Esophagus muscularis mucosa (tissue), 3 donors: Measurements from ENCODE around the gene GPBP1L1.

Experiments used
- POLR2A ChIP-seq: fragments of 450-650 bp; IDR thresholded peaks from one replicate; pipeline ENCODE4 v1.6.1; 2017; ENCODE audit warnings: antibody characterized with exemption, moderate library complexity, mild to moderate bottlenecking, low read depth
- POLR2AphosphoS5 ChIP-seq, 2 donors: sonication (generic); formaldehyde crosslinking; IDR thresholded peaks; one replicate each; pipeline ENCODE4 v1.6.1; 2017; ENCODE audit warnings: antibody characterized with exemption in 2 of 2
- TF ChIP-seq, protein P1 (sequence below), 3 experiments: fragments of 200-600 bp in 2 of 3; fragments of 450-650 bp in 1 of 3; sonication (generic) in 2 of 3; IDR thresholded peaks; one replicate each; pipeline ENCODE4 v1.5.1; 2017 to 2019; ENCODE audit warnings: antibody characterized with exemption in 3 of 3, mild to moderate bottlenecking in 2 of 3, moderate library complexity in 1 of 3

DNA sequence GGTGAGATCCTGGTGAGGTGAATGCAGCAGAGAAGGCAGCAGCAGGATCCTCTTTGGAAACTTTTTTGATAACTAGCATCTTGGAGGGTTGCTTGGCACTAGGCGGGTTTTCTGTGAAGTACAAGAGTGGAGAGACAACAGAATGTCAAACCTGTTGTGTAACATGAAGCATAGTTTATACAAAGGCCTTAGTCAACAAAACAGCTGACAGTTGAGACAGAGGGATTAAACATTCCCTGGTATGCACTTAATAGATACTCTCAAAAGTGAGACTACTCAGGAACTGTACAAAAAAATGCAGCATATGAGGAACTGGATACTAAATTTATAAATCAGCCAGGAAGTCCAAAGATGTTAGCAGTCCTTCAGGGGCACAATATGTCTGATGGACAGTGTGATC is 46.0 kb downstream of the GPBP1L1 start:
- TF ChIP-seq, protein P1, sequence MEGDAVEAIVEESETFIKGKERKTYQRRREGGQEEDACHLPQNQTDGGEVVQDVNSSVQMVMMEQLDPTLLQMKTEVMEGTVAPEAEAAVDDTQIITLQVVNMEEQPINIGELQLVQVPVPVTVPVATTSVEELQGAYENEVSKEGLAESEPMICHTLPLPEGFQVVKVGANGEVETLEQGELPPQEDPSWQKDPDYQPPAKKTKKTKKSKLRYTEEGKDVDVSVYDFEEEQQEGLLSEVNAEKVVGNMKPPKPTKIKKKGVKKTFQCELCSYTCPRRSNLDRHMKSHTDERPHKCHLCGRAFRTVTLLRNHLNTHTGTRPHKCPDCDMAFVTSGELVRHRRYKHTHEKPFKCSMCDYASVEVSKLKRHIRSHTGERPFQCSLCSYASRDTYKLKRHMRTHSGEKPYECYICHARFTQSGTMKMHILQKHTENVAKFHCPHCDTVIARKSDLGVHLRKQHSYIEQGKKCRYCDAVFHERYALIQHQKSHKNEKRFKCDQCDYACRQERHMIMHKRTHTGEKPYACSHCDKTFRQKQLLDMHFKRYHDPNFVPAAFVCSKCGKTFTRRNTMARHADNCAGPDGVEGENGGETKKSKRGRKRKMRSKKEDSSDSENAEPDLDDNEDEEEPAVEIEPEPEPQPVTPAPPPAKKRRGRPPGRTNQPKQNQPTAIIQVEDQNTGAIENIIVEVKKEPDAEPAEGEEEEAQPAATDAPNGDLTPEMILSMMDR (IDR thresholded peaks at IDR 0.05) = no peak
- no peak for TF ChIP-seq POLR2AphosphoS5 (IDR thresholded peaks at IDR 0.05)
- no peak for TF ChIP-seq POLR2A
